EL (cell line): ENCODE results near the gene U2AF1L4.

Source experiments
- DNase-seq: peaks from one replicate; pipeline ENCODE4 v3.0.0-alpha.2; 2016

Gene U2AF1L4

DNA sequence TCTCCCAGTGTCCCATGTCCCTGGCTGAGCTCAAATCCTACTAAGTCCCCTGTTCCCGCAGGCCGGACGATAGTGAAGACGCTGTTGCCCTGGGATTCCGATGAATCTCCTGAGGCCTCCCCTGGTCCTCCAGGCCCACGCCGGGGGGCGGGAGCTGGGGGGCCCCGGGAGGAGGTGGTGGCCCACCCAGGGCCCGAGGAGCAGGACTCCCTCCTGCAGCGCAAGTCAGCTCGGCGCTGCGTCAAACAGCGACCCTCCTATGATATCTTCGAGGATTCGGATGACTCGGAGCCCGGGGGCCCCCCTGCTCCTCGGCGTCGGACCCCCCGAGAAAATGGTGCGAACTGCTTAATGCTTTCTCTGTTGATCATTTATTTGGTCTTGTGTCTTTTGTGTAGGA lies 21.5 kb downstream of the U2AF1L4 start:
- DNase-seq, result no peak

- no peak for DNase-seq
These were observed 22.3 kb downstream of the U2AF1L4 start for GRCh38 chr19:35722897-35723296.

GRCh38 chr19:35722461-35722860 lies 22.8 kb downstream of the U2AF1L4 start:
- no peak for DNase-seq

- DNase-seq, result no peak
These were observed 23.8 kb downstream of the U2AF1L4 start for GRCh38 chr19:35721374-35721773.

DNA sequence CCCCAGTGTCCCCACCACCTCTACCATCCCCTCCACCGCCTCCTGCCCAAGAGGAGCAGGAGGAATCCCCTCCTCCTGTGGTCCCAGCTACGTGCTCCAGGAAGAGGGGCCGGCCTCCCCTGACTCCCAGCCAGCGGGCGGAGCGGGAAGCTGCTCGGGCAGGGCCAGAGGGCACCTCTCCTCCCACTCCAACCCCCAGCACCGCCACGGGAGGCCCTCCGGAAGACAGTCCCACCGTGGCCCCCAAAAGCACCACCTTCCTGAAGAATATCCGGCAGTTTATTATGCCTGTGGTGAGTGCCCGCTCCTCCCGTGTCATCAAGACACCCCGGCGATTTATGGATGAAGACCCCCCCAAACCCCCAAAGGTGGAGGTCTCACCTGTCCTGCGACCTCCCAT lies 24.6 kb downstream of the U2AF1L4 start:
- DNase-seq, result no peak

- DNase-seq, result no peak
These were observed 25.1 kb downstream of the U2AF1L4 start for GRCh38 chr19:35720163-35720524.

GRCh38 chr19:35719402-35720162 lies 25.6 kb downstream of the U2AF1L4 start:
- DNase-seq, result no peak

DNA sequence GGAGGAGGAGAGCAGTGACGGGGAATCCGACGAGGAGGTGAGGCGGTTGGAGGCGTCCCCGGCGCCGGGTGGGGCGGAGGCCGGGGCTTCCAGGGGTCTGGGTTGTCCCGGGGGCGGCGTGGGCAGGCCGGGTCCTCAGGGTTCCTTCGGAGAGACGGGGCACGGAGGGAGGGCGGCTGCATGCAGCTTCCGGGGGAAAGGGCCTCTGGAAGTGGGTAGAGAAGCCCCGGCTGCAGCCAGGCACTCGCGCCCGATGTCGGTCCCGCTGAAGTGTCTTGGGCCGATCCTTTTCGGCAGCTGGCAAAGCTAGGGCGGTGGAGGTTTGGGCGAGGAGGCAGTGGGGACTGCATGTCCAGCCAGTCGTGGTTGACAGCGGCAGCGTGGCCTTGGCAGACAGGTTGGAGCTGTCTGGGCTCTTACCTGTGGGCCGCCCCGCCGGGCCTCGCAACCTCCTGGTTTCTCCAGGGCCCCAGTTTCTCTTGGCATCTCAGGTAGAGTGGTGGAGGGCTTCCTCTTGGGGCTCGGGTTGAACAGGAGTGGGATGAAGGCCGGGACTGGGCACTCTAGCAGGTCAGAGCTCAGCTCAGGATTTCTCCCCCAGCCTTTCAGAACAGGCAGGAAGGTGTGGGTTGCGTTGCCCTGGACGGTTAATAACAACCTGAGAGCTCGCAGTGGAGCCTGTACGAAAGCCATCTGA lies 26.7 kb downstream of the U2AF1L4 start:
- peak; percentile 30 for DNase-seq

GRCh38 chr19:35717665-35718344 lies 27.4 kb downstream of the U2AF1L4 start, which contains the start of gene KMT2B:
KMT2B (plus strand) TSS chr19:35718003; CDS start chr19:35718019, 16 bp downstream.
- peak; percentile 96 for DNase-seq

GRCh38 chr19:35716801-35717664 lies 28.2 kb downstream of the U2AF1L4 start:
- DNase-seq, result peak; percentile 88

- DNase-seq, result no peak
These were observed 29.0 kb downstream of the U2AF1L4 start for GRCh38 chr19:35715981-35716800.

DNA sequence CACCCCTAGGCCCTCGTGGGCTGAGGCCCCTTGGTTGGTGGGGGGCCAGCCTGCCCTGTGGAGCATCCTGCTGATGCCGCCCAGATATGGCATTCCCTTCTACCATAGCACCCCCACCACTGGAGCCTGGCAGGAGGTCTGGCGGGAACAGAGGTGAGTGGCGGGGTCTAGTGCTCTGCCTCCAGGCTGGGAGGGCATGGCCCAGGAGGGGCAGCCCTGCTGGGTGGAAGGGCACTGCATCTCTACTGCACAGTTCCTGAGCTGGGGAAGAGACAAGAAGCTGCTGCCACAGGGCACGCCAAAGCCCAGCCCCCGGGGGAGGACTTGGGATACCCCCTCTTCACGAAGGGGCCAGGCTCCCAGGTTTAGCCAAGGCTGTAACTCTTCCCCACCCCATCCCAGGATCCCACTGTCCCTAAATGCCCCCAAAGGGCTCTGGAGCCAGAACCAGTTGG lies 29.8 kb downstream of the U2AF1L4 start:
- no peak for DNase-seq

DNA sequence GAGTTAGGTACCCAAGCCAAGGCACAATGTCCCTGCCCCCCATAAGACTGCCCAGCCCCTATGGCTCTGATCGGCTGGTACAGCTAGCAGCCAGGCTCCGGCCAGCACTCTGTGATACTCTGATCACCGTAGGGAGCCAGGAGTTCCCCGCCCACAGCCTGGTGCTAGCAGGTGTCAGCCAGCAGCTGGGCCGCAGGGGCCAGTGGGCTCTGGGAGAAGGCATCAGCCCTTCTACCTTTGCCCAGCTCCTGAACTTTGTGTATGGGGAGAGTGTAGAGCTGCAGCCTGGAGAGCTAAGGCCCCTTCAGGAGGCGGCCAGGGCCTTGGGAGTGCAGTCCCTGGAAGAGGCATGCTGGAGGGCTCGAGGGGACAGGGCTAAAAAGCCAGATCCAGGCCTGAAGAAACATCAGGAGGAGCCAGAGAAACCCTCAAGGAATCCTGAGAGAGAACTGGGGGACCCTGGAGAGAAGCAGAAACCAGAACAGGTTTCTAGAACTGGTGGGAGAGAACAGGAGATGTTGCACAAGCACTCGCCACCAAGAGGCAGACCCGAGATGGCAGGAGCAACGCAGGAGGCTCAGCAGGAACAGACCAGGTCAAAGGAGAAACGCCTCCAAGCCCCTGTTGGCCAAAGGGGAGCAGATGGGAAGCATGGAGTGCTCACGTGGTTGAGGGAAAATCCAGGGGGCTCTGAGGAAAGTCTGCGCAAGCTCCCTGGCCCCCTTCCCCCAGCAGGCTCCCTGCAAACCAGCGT lies 30.4 kb downstream of the U2AF1L4 start:
- DNase-seq, result no peak

- no peak for DNase-seq
These were observed 31.2 kb downstream of the U2AF1L4 start for GRCh38 chr19:35713904-35714495.

GRCh38 chr19:35713506-35713850 lies 31.7 kb downstream of the U2AF1L4 start:
- no peak for DNase-seq

GRCh38 chr19:35712567-35713505 lies 32.4 kb downstream of the U2AF1L4 start:
- DNase-seq, result no peak

GRCh38 chr19:35710784-35711723 lies 34.2 kb downstream of the U2AF1L4 start:
- no peak for DNase-seq

GRCh38 chr19:35708391-35708790 lies 36.8 kb downstream of the U2AF1L4 start:
- no peak for DNase-seq
